HCT116 (cell line): ENCODE data around the gene ZIC5. TPM values are rescaled to one million over a fixed set of nuclear protein-coding genes. Genes with fewer than 3 reads are reported as not detected.

ENCODE experiments used
- ATAC-seq: fragments of 200-7000 bp; cut with Tn5 transposase; 2 replicates; pipeline ENCODE4 v1.9.1; 2020; ENCODE audit warnings: mild to moderate bottlenecking, moderate library complexity
- BruUV-seq: library from RNA; stranded (reverse); fragments of 400-500 nt; replicated peaks from 2 replicates; lab custom pipeline; 2021; lab: Mats Ljungman, UMichigan
- CTCF ChIA-PET: fragments of 300-600 bp; sonication (Branson Sonifier 250); formaldehyde crosslinking; loops from one replicate; lab custom pipeline; 2021; ENCODE audit warnings: antibody characterized with exemption; lab: Charles Lee
- POLR2A ChIA-PET: fragments of 300-600, 350-600 bp; sonication (Branson Sonifier 250); formaldehyde crosslinking; loops from one replicate; lab custom pipeline; 2021; ENCODE audit warnings: antibody characterized with exemption; lab: Charles Lee
- RAD21 ChIA-PET, 2 experiments: fragments of 300-600 bp; sonication (Branson Sonifier 250); formaldehyde crosslinking; loops; one replicate each; lab custom pipeline; 2023; ENCODE audit warnings: low total read pairs in 2 of 2; ENCODE audit not compliant: uncharacterized antibody in 2 of 2, unreplicated experiment in 2 of 2, low non-redundant PET in 1 of 2; lab: Charles Lee
- DNase-seq: peaks from one replicate; pipeline ENCODE4 v3.0.0-alpha.2; 2010; ENCODE audit warnings: low read depth, low spot score
- H2AFZ ChIP-seq: fragments of 200-600 bp; shearing (Covaris generic), sonication (generic); 2 replicates; pipeline ENCODE4 v1.6.1; 2017; ENCODE audit warnings: low read depth, mixed run types, mixed read lengths, antibody characterized with exemption, low read length; ENCODE audit not compliant: poor library complexity, severe bottlenecking
- H3K27ac ChIP-seq: 2 replicates; pipeline ENCODE4 v1.5.1; 2012; ENCODE audit warnings: low read depth, low read length
- H3K27me3 ChIP-seq: fragments of 200-600 bp; sonication (generic); 2 replicates; pipeline ENCODE4 v1.6.1; 2016; ENCODE audit warnings: mixed run types, low read length, mixed read lengths; ENCODE audit not compliant: insufficient read depth
- H3K36me3 ChIP-seq, 2 experiments: fragments of 200-500 bp in 1 of 2; fragments of 200-600 bp in 1 of 2; sonication (Bioruptor generic) in 1 of 2; sonication (generic) in 1 of 2; 2 replicates each; pipeline versions ENCODE4 v1.5.1 to v1.6.1; 2014 to 2016; ENCODE audit warnings: low read length in 2 of 2, inconsistent platforms in 1 of 2, mixed read lengths in 1 of 2, mixed run types in 1 of 2; ENCODE audit not compliant: insufficient read depth in 2 of 2, control insufficient read depth in 1 of 2
- H3K4me1 ChIP-seq, 2 experiments: fragments of 200-600 bp in 1 of 2; sonication (generic) in 1 of 2; 2 replicates each; pipeline versions ENCODE4 v1.5.1 to v1.6.1; 2012 to 2017; ENCODE audit warnings: low read length in 2 of 2, inconsistent platforms in 1 of 2, mild to moderate bottlenecking in 1 of 2, mixed read lengths in 1 of 2, mixed run types in 1 of 2, moderate library complexity in 1 of 2; ENCODE audit not compliant: insufficient read depth in 2 of 2, control insufficient read depth in 1 of 2
- H3K4me2 ChIP-seq: fragments of 200-600 bp; sonication (generic); 2 replicates; pipeline ENCODE4 v1.6.1; 2017; ENCODE audit warnings: mixed run types, low read length, mixed read lengths
- H3K4me3 ChIP-seq, 2 experiments: fragments of 200-600 bp in 1 of 2; sonication (generic) in 1 of 2; replicated peaks in 1 of 2; 2 replicates each; pipeline ENCODE4 v1.5.1; 2011 to 2016; ENCODE audit warnings: low read length in 2 of 2, control low read depth in 1 of 2, low read depth in 1 of 2, mild to moderate bottlenecking in 1 of 2, mixed read lengths in 1 of 2, mixed run types in 1 of 2
- H3K79me2 ChIP-seq: fragments of 200-600 bp; sonication (generic); 2 replicates; pipeline ENCODE4 v1.6.1; 2017; ENCODE audit warnings: mild to moderate bottlenecking, mixed run types, low read length, moderate library complexity, mixed read lengths; ENCODE audit not compliant: insufficient read depth
- H3K9ac ChIP-seq: fragments of 200-600 bp; sonication (generic); 2 replicates; pipeline ENCODE4 v1.6.1; 2016; ENCODE audit warnings: low read length, mixed read lengths
- H3K9me2 ChIP-seq: fragments of 200-600 bp; sonication (generic), shearing (Covaris generic); 2 replicates; pipeline ENCODE4 v1.6.1; 2017; ENCODE audit warnings: mixed run types, mild to moderate bottlenecking, moderate library complexity; ENCODE audit not compliant: insufficient read depth
- H3K9me3 ChIP-seq, 2 experiments: fragments of 200-500 bp in 1 of 2; fragments of 200-600 bp in 1 of 2; sonication (Bioruptor generic) in 1 of 2; sonication (generic) in 1 of 2; 2 replicates each; pipeline ENCODE4 v1.6.1; 2014 to 2017; ENCODE audit warnings: low read length in 2 of 2, mixed read lengths in 2 of 2, inconsistent platforms in 1 of 2, low read depth in 1 of 2, mild to moderate bottlenecking in 1 of 2, mixed run types in 1 of 2, moderate library complexity in 1 of 2; ENCODE audit not compliant: control insufficient read depth in 1 of 2, insufficient read depth in 1 of 2
- H4K20me1 ChIP-seq: fragments of 200-600 bp; sonication (generic), shearing (Covaris generic); 2 replicates; pipeline ENCODE4 v1.6.1; 2017; ENCODE audit warnings: mixed run types, mild to moderate bottlenecking, moderate library complexity; ENCODE audit not compliant: insufficient read depth
- POLR2A ChIP-seq: IDR thresholded peaks from 2 replicates; pipeline ENCODE4 v1.7.0; 2011; ENCODE audit warnings: borderline replicate concordance; ENCODE audit not compliant: insufficient read depth, insufficient read length; ENCODE audit errors: extremely low read depth
- TCF7L2 ChIP-seq: IDR thresholded peaks from 2 replicates; pipeline ENCODE4 v1.7.0; 2011; ENCODE audit warnings: borderline replicate concordance, inconsistent platforms; ENCODE audit not compliant: insufficient read depth, insufficient read length; ENCODE audit errors: extremely low read depth
- intact Hi-C: fragments of 100-400 bp; cut with micrococcal nuclease; formaldehyde crosslinking; loops from 2 replicates; pipeline ENCODE4 v1.10.0; 2022
- total RNA-seq: library from RNA; stranded (reverse); gene quantifications from one replicate; pipeline ENCODE4 v1.2.1, GENCODE V29; 2021; ENCODE audit not compliant: unreplicated experiment
- TF ChIP-seq, protein P1 (sequence below): IDR thresholded peaks from 2 replicates; pipeline ENCODE4 v1.6.1; 2012; ENCODE audit warnings: low read depth

ZIC5 gene
- total RNA-seq, 1 experiment from 2014 or later = 10.3 TPM

DNA sequence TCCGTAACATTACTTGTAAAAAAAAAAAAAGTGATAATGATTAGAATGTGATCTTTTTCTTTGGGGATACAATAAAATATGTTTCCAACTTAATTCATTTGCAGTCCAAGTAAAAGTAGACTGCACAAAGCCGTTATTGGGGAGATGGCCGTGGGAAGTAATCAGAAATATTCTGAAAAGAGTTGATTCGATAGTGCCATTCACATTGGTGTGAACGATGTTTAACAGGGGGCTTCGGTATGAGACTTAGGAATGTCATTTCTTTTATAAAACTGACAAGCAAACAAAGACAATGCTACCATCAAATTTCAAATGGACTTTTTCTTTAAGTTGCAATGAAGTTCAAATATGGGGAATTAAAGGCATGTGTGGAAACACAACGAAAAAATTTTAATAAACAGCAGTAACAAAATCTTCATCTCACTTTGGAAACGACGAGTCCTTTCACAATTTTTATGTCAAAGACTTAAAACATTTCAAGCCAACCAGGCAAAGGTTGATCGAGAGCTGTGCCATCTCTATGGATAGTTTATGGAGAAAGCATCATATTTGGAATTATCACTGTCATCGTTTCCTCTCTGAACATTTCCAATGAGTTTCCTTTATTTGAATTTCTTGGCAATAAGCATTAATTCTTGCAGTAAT, 1.7 kb upstream of the ZIC5 start (continued):
- no peak for TF ChIP-seq TCF7L2
- TF ChIP-seq, all 23 proteins: peak for 0

GRCh38 chr13:99972190-99972731, 694 bp upstream of the ZIC5 start:
- Histone ChIP-seq H3K9ac (no peak overlapping the region), H3K4me2 (peak overlapping the region; percentile 79), H3K79me2 (peaks cover 29% of the 10 kb centered on the region), H3K9me3 (no peaks in the 10 kb centered on the region), H3K4me1 (peaks cover 9 to 30% of the 10 kb centered on the region in 2 experiments), H3K9me2 (no peaks in the 10 kb centered on the region), H3K36me3 (no peaks in the 10 kb centered on the region; a peak in 2 of 4 replicates), H3K4me3 (no peak overlapping the region), H2AFZ (no peak overlapping the region), H4K20me1 (no peaks in the 10 kb centered on the region), H3K27me3 (no peaks in the 10 kb centered on the region), H3K27ac (no peak overlapping the region; the same call in 1 of the 2 replicates)
- ChIA-PET CTCF (interaction anchor here (1.5 kb wide), 1 partner anchor 263 kb away, joined by 3 read pairs; no protein-coding TSS in a partner anchor), POLR2A (interaction anchor here (3.0 kb wide), 1 partner anchor 8 kb away, joined by 21 read pairs; the partner anchor contains the start of gene ZIC2), RAD21 (no interaction called here)
- intact Hi-C loops = loop anchor here (5.0 kb wide), 1 partner anchor 270 kb away; no protein-coding TSS in a partner anchor
- no peak for ATAC-seq
- no peak for DNase-seq
- TF ChIP-seq, protein P1, sequence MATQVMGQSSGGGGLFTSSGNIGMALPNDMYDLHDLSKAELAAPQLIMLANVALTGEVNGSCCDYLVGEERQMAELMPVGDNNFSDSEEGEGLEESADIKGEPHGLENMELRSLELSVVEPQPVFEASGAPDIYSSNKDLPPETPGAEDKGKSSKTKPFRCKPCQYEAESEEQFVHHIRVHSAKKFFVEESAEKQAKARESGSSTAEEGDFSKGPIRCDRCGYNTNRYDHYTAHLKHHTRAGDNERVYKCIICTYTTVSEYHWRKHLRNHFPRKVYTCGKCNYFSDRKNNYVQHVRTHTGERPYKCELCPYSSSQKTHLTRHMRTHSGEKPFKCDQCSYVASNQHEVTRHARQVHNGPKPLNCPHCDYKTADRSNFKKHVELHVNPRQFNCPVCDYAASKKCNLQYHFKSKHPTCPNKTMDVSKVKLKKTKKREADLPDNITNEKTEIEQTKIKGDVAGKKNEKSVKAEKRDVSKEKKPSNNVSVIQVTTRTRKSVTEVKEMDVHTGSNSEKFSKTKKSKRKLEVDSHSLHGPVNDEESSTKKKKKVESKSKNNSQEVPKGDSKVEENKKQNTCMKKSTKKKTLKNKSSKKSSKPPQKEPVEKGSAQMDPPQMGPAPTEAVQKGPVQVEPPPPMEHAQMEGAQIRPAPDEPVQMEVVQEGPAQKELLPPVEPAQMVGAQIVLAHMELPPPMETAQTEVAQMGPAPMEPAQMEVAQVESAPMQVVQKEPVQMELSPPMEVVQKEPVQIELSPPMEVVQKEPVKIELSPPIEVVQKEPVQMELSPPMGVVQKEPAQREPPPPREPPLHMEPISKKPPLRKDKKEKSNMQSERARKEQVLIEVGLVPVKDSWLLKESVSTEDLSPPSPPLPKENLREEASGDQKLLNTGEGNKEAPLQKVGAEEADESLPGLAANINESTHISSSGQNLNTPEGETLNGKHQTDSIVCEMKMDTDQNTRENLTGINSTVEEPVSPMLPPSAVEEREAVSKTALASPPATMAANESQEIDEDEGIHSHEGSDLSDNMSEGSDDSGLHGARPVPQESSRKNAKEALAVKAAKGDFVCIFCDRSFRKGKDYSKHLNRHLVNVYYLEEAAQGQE = no peak
- no peak for TF ChIP-seq POLR2A
- BruUV-seq = no TSS peak
